HUDEP-2 (cell line): ENCODE results near the gene TFAP2E.

Experiments
- DNase-seq, 76 experiments: peaks; one replicate each; lab custom pipeline; 2025; ENCODE audit not compliant: unreplicated experiment in 76 of 76; lab: John Stamatoyannopoulos, UW

The TFAP2E gene

GRCh38 chr1:35637401-35637809 lies 64.3 kb downstream of the TFAP2E start:
- peak in 8 of 76 experiments; percentile 4 to 32 (median 13) for DNase-seq

- DNase-seq, result peak in 3 of 76 experiments; percentile 7 to 37 (median 10)
Observed at GRCh38 chr1:35640380-35641232, 67.5 kb downstream of the TFAP2E start.

DNA sequence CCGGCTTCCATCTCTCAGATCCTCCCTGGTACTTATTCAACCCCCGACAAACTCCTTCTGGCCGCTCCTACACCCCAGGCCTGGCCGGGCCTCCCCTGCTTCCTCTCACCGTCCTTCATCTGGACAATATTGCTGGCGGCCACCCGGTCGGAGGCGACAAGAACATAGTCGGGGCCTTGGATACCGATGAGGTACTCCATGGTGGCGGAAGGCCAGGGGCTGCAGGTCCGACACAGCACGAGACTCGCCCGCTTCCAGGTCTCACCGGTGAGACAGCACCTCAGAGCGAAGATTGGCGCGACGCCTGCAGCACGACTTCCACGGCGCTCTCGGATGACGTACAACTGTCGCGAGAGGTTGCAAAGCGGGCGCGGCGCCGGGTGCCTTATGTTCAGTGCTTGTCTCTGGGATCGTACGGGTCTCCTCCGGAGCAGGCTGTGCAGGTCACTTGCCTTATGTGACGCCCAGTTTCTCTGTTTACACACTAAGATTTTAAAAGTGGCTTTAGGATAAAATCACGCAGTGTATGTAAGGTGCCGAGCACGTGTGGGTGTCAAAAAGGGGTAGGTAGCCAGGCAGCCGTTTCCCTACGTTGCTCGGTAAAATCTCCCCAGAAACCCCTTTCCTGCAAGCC lies 68.2 kb downstream of the TFAP2E start, which contains the start of gene PSMB2:
Gene PSMB2, minus strand, starts transcription at position 294 of the 634 bp plus-strand sequence. Its CDS starts 94 bp downstream, at position 200.
- peak in 74 of 76 experiments; percentile 66 to 97 (median 90) for DNase-seq

DNA sequence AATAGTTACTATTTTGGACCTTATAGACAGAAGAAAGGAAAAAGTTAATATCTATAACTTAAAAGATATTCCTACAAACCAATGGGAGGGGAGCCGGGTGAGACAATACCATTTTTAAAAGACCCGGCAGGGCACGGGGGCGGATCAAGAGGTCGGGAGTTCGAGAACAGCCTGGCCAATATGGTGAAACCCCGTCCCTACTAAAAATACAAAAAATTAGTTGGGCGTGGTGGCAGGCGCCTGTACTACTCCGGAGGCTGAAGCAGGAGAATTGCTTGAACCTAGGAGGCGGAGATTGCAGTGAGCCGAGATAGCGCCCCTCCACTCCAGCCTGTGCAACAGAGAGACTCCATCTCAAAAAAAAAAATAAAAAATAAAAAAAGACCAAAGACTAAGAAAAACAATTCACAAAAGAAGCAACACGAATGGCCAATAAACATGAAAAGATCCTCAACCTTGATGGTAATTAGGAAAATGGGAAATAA lies 69.4 kb downstream of the TFAP2E start:
- peak in 1 of 76 experiments; percentile 9 for DNase-seq

GRCh38 chr1:35644204-35644603 lies 71.1 kb downstream of the TFAP2E start:
- no peak for DNase-seq
